KMS-11 (cell line): ENCODE data around the gene MSMP.

Experiments used
- H2AFZ ChIP-seq: fragments of 200-600 bp; sonication (generic); 2 replicates; pipeline ENCODE4 v1.6.1; 2016; ENCODE audit warnings: antibody characterized with exemption, mixed run types, low read depth
- H3K27ac ChIP-seq: fragments of 200-600 bp; sonication (generic); 2 replicates; pipeline ENCODE4 v1.6.1; 2016; ENCODE audit warnings: mild to moderate bottlenecking, mixed run types
- H3K27me3 ChIP-seq: fragments of 200-600 bp; sonication (generic); 2 replicates; pipeline ENCODE4 v1.6.1; 2017; ENCODE audit warnings: mild to moderate bottlenecking, low read depth, mixed run types, moderate library complexity; ENCODE audit not compliant: insufficient read depth
- H3K36me3 ChIP-seq: fragments of 200-600 bp; sonication (generic); 2 replicates; pipeline ENCODE4 v1.6.1; 2017; ENCODE audit warnings: mild to moderate bottlenecking, mixed run types; ENCODE audit not compliant: insufficient read depth
- H3K4me1 ChIP-seq: fragments of 200-600 bp; sonication (generic); 2 replicates; pipeline ENCODE4 v1.6.1; 2016; ENCODE audit warnings: mild to moderate bottlenecking, low read depth, mixed run types; ENCODE audit not compliant: poor library complexity, severe bottlenecking
- H3K4me2 ChIP-seq: fragments of 200-600 bp; sonication (generic); 2 replicates; pipeline ENCODE4 v1.7.0; 2016; ENCODE audit warnings: mild to moderate bottlenecking, mixed run types
- H3K4me3 ChIP-seq: fragments of 200-600 bp; sonication (generic); IDR thresholded peaks from 2 replicates; pipeline ENCODE4 v1.6.1; 2017; ENCODE audit warnings: low read depth, low read length, mixed read lengths; ENCODE audit not compliant: insufficient read depth
- H3K79me2 ChIP-seq: fragments of 200-600 bp; sonication (generic); 2 replicates; pipeline ENCODE4 v1.6.1; 2016; ENCODE audit warnings: low read depth, mixed run types; ENCODE audit not compliant: insufficient read depth
- H3K9ac ChIP-seq: fragments of 200-600 bp; sonication (generic); 2 replicates; pipeline ENCODE4 v1.6.1; 2016; ENCODE audit warnings: mild to moderate bottlenecking, mixed run types
- H4K20me1 ChIP-seq: fragments of 200-600 bp; sonication (generic); 2 replicates; pipeline ENCODE4 v1.6.1; 2016; ENCODE audit warnings: mild to moderate bottlenecking, mixed run types; ENCODE audit not compliant: insufficient read depth
- CTCF ChIP-seq: fragments of 200-600 bp; sonication (generic); conservative IDR thresholded peaks from 2 replicates; pipeline ENCODE4 v1.6.1; 2017; ENCODE audit warnings: low read depth, mild to moderate bottlenecking, antibody characterized with exemption, low read length, moderate library complexity, mixed read lengths

MSMP gene

GRCh38 chr9:35738924-35739323 is 15.2 kb downstream of the MSMP start:
- Histone ChIP-seq H3K27ac (no peak overlapping the region), H4K20me1 (no peaks in the 10 kb centered on the region), H3K9ac (no peak overlapping the region), H3K4me2 (no peak overlapping the region), H3K79me2 (no peaks in the 10 kb centered on the region), H3K36me3 (no peaks in the 10 kb centered on the region), H3K4me1 (peaks cover 10% of the 10 kb centered on the region), H3K4me3 (no peak overlapping the region), H3K27me3 (no peaks in the 10 kb centered on the region), H2AFZ (no peak overlapping the region)
- TF ChIP-seq CTCF, result no peak

GRCh38 chr9:35738186-35738585 is 15.9 kb downstream of the MSMP start:
- Histone ChIP-seq H3K4me3 (no peak overlapping the region), H3K36me3 (no peaks in the 10 kb centered on the region)

GRCh38 chr9:35737143-35737542 is 16.9 kb downstream of the MSMP start:
- H4K20me1 ChIP-seq, result no peaks in the 10 kb centered on the region
- H3K9ac ChIP-seq, result no peak overlapping the region
- TF ChIP-seq CTCF, result no peak
- H3K36me3 ChIP-seq, result no peaks in the 10 kb centered on the region
- no peak overlapping the region for H3K4me2 ChIP-seq
- no peaks in the 10 kb centered on the region for H3K79me2 ChIP-seq
- no peak overlapping the region for H3K4me3 ChIP-seq
- no peak overlapping the region for H3K27ac ChIP-seq
- H3K27me3 ChIP-seq, result no peaks in the 10 kb centered on the region
- H3K4me1 ChIP-seq, result peaks cover 20% of the 10 kb centered on the region
- H2AFZ ChIP-seq, result no peak overlapping the region

More at GRCh38 chr9:35738186-35738585, 15.9 kb downstream of the MSMP start:
- TF ChIP-seq CTCF, result no peak
- no peaks in the 10 kb centered on the region for H4K20me1 ChIP-seq
- H3K27me3 ChIP-seq, result no peaks in the 10 kb centered on the region
- no peak overlapping the region for H2AFZ ChIP-seq
- H3K27ac ChIP-seq, result no peak overlapping the region
- no peaks in the 10 kb centered on the region for H3K79me2 ChIP-seq
- H3K4me1 ChIP-seq, result peaks cover 17% of the 10 kb centered on the region
- H3K4me2 ChIP-seq, result no peak overlapping the region
- no peak overlapping the region for H3K9ac ChIP-seq

- no peak overlapping the region for H3K4me3 ChIP-seq
- H3K36me3 ChIP-seq, result no peaks in the 10 kb centered on the region
- H3K4me1 ChIP-seq, result peaks cover 17% of the 10 kb centered on the region
- H2AFZ ChIP-seq, result no peak overlapping the region
- no peaks in the 10 kb centered on the region for H4K20me1 ChIP-seq
- no peak overlapping the region for H3K27ac ChIP-seq
- no peak overlapping the region for H3K9ac ChIP-seq
- peaks cover 5% of the 10 kb centered on the region; the same call in 1 of the 2 replicates for H3K79me2 ChIP-seq
- TF ChIP-seq CTCF, result peak; percentile 86
- H3K27me3 ChIP-seq, result no peaks in the 10 kb centered on the region
- H3K4me2 ChIP-seq, result no peak overlapping the region
These were observed 17.9 kb downstream of the MSMP start for GRCh38 chr9:35736201-35736633.
